ENCODE measurements around the gene MMP13. TPM values are rescaled to one million over a fixed set of nuclear protein-coding genes. Genes with fewer than 3 reads are reported as not detected.

The MMP13 gene
- total and polyA plus RNA-seq, 2 of the 13 experiments (the other 11 are each of a cell fraction or from before 2014, with no cell fraction given) = not detected

- ATAC-seq (no peak), FAIRE-seq (no peak), DNase-seq (ENCODE audit: low spot score) (no peak)
- 56% methylated on average over 3 of the region's 3 CpGs for WGBS (ENCODE audit: low lambda C conversion rate)
- intact Hi-C loops (cut with micrococcal nuclease; ENCODE audit: unreplicated experiment) = no loop called here
- Histone ChIP-seq H3K9me3 (ENCODE audit: low read length) (no peaks in the 10 kb centered on the region), H4K20me1 (ENCODE audit: insufficient read depth, low read length) (no peaks in the 10 kb centered on the region), H3K79me2 (ENCODE audit: insufficient read depth, low read length) (no peaks in the 10 kb centered on the region), H3K4me3 (replicated peaks in 1 of 3; ENCODE audit: insufficient read depth in 1 of 3, low read depth in 2 of 3, low read length in 3 of 3) (no peak overlapping the region), H3K36me3 (replicated peaks in 1 of 2; ENCODE audit: control insufficient read depth in 1 of 2, insufficient read depth in 2 of 2, low read length in 2 of 2) (no peaks in the 10 kb centered on the region), H3K9ac (ENCODE audit: insufficient read depth, low read depth, low read length) (no peak overlapping the region), H3K4me2 (ENCODE audit: low read depth, low read length) (no peak overlapping the region), H3K4me1 (ENCODE audit: insufficient read depth, low read length) (no peaks in the 10 kb centered on the region), H2AFZ (ENCODE audit: low read length) (no peak overlapping the region), H3K27ac (ENCODE audit: extremely low read length, insufficient read depth, low read length) (no peak overlapping the region), H3K27me3 (ENCODE audit: control insufficient read depth in 1 of 2, insufficient read depth in 2 of 2, low read length in 2 of 2) (no peaks in the 10 kb centered on the region)
- TF ChIP-seq UBTF (CRISPR knock-in tag; IDR thresholded peaks at IDR 0.05) (no peak), BATF2 (CRISPR knock-in tag; IDR thresholded peaks at IDR 0.05) (no peak), ZNF549 (CRISPR knock-in tag; IDR thresholded peaks at IDR 0.05) (no peak), CC2D1A (CRISPR knock-in tag; IDR thresholded peaks at IDR 0.05) (no peak), ZNF660 (CRISPR knock-in tag; IDR thresholded peaks at IDR 0.05; ENCODE audit: borderline replicate concordance, low read depth) (no peak), JUNB (CRISPR knock-in tag; IDR thresholded peaks at IDR 0.05; ENCODE audit: borderline replicate concordance) (no peak), RFX1 (IDR thresholded peaks at IDR 0.05) (no peak), AGO2 (optimal IDR thresholded peaks at IDR 0.05; ENCODE audit: low read depth, low read length) (no peak)
- in situ Hi-C loops (cut with HindIII; ENCODE audit: extremely low pct_ligation_motif_present, low pct_unique_long_range_greater_than_20kb) = loop anchor here (10.0 to 25.0 kb wide), 2 partner anchors 129 to 196 kb away; no protein-coding TSS in a partner anchor
- no TSS peak for BruUV-seq (replicated peaks)
- ChIA-PET CTCF (ENCODE audit: low intra/inter-chr PET ratio, low total read pairs) (no interaction called here), POLR2A (no interaction called here)
Measured at GRCh38 chr11:102933627-102934026, 21.9 kb downstream of the MMP13 start.
